Measurements from ENCODE around the gene DHX8.

- TF ChIP-seq, protein P1, sequence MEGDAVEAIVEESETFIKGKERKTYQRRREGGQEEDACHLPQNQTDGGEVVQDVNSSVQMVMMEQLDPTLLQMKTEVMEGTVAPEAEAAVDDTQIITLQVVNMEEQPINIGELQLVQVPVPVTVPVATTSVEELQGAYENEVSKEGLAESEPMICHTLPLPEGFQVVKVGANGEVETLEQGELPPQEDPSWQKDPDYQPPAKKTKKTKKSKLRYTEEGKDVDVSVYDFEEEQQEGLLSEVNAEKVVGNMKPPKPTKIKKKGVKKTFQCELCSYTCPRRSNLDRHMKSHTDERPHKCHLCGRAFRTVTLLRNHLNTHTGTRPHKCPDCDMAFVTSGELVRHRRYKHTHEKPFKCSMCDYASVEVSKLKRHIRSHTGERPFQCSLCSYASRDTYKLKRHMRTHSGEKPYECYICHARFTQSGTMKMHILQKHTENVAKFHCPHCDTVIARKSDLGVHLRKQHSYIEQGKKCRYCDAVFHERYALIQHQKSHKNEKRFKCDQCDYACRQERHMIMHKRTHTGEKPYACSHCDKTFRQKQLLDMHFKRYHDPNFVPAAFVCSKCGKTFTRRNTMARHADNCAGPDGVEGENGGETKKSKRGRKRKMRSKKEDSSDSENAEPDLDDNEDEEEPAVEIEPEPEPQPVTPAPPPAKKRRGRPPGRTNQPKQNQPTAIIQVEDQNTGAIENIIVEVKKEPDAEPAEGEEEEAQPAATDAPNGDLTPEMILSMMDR (conservative IDR thresholded peaks at IDR 0.05) = no peak
- no peak for TF ChIP-seq ZFX (IDR thresholded peaks at IDR 0.05)
Observed at GRCh38 chr17:43532581-43532980, 48.8 kb downstream of the DHX8 start.

All from C4-2B (cell line).